Lower leg skin (tissue), 3 donors: ENCODE measurements around the gene TECPR2.

Experiments
- CTCF ChIP-seq, 3 donors: fragments of 450-650 bp; IDR thresholded peaks; one replicate each; pipeline ENCODE4 v1.5.1; 2016; ENCODE audit warnings: antibody characterized with exemption in 3 of 3, mild to moderate bottlenecking in 3 of 3, moderate library complexity in 2 of 3
- POLR2A ChIP-seq, 2 donors: fragments of 450-650 bp; IDR thresholded peaks; one replicate each; pipeline ENCODE4 v1.6.1; 2016 to 2017; ENCODE audit warnings: antibody characterized with exemption in 2 of 2, mild to moderate bottlenecking in 1 of 2, moderate library complexity in 1 of 2

DNA sequence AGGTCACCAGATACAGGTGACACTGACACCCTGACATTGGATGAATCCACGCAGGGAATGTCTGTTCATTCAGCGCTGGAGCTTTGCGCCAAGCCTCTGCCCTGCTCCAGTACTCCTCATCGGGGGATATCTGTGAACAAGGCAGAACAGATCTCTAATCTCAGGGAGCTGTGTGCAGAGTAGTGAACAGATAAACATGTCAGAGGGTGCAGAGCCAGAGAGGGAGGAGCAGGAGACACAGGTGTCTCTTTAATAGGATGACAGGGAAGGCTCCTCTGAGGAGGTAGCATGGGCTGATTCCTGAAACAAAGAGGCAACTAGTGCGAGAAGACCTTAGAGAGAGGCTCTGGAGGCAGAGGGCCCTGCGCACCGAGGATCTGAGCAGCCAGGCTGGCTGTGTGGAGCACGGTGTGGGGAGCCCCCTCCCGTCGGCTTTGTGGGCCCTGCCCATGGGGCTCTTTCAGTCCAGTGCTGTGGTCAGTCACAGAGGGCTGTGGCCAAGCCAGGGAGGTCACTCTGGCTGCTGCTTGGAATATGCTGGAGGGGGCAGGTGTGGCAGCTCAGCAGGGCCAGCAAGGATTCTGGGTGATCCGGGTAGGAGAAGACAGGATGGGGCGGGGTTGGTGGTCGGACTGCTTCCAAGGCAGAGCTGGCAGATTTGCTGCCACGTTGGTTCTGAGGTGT lies 55.6 kb downstream of the TECPR2 start:
- no peak for TF ChIP-seq CTCF (IDR thresholded peaks at IDR 0.05)
- TF ChIP-seq POLR2A (IDR thresholded peaks at IDR 0.05): no peak
